K562 (cell line): ENCODE results near the gene SNX9. TPM values are rescaled to one million over a fixed set of nuclear protein-coding genes. Genes with fewer than 3 reads are reported as not detected.

ENCODE experiments used
- ARID3B ChIP-seq: fragments of 250-450 bp; sonication (Bioruptor Pico); IDR thresholded peaks from 2 replicates; pipeline ENCODE4 v1.4.0; 2020; ENCODE audit warnings: borderline replicate concordance
- ASH1L ChIP-seq: fragments of 450-650 bp; IDR thresholded peaks from 2 replicates; pipeline ENCODE4 v1.6.1; 2018; ENCODE audit warnings: borderline replicate concordance, mild to moderate bottlenecking, low read depth; ENCODE audit not compliant: partially characterized antibody
- BCOR ChIP-seq: fragments of 450-650 bp; IDR thresholded peaks from 2 replicates; pipeline ENCODE4 v1.6.1; 2016
- BMI1 ChIP-seq: fragments of 150-350 bp; IDR thresholded peaks from 2 replicates; pipeline ENCODE4 v1.6.1; 2014; ENCODE audit warnings: low read length
- CC2D1A ChIP-seq: fragments of 450-650 bp; IDR thresholded peaks from 2 replicates; pipeline ENCODE4 v1.6.1; 2017; ENCODE audit warnings: mild to moderate bottlenecking
- CEBPB ChIP-seq: fragments of 450-650 bp; IDR thresholded peaks from 2 replicates; pipeline ENCODE4 v1.6.1; 2016; ENCODE audit warnings: missing genetic modification characterization, missing compliant biosample characterization
- CHD2 ChIP-seq: IDR thresholded peaks from 2 replicates; pipeline ENCODE4 v1.6.1; 2011; ENCODE audit warnings: low read depth, low read length
- CXXC5 ChIP-seq: fragments of 250-450 bp; sonication (Bioruptor Pico); IDR thresholded peaks from 2 replicates; pipeline ENCODE4 v1.8.0; 2022; ENCODE audit warnings: inconsistent platforms, mild to moderate bottlenecking, moderate library complexity
- DEAF1 ChIP-seq: fragments of 450-650 bp; formaldehyde crosslinking; IDR thresholded peaks from 2 replicates; pipeline ENCODE4 v1.4.0; 2020; ENCODE audit warnings: mild to moderate bottlenecking, moderate library complexity
- HNRNPK ChIP-seq: fragments of 200-400 bp; formaldehyde crosslinking; IDR thresholded peaks from one replicate; pipeline ENCODE4 v1.6.1; 2018; ENCODE audit warnings: mild to moderate bottlenecking, low read depth, low read length; ENCODE audit not compliant: poor library complexity, severe bottlenecking
- KAT8 ChIP-seq: fragments of 450-650 bp; IDR thresholded peaks from 2 replicates; pipeline ENCODE4 v1.6.1; 2016; ENCODE audit warnings: low read depth, mild to moderate bottlenecking
- LEF1 ChIP-seq: fragments of 450-650 bp; IDR thresholded peaks from 2 replicates; pipeline ENCODE4 v1.6.1; 2016; ENCODE audit warnings: mild to moderate bottlenecking
- PTRF ChIP-seq: fragments of 450-650 bp; IDR thresholded peaks from 2 replicates; pipeline ENCODE4 v1.6.1; 2016; ENCODE audit warnings: mild to moderate bottlenecking, missing genetic modification characterization, missing compliant biosample characterization
- SIN3B ChIP-seq: fragments of 450-650 bp; IDR thresholded peaks from 2 replicates; pipeline ENCODE4 v1.6.1; 2017; ENCODE audit warnings: low read depth, mild to moderate bottlenecking, moderate library complexity
- SMARCA4 ChIP-seq: fragments of 450-650 bp; IDR thresholded peaks from 2 replicates; pipeline ENCODE4 v1.6.1; 2016
- SUPT5H ChIP-seq: fragments of 450-650 bp; IDR thresholded peaks from 2 replicates; pipeline ENCODE4 v1.6.1; 2016
- ZC3H4 ChIP-seq: sonication (generic); formaldehyde crosslinking; IDR thresholded peaks from 2 replicates; pipeline ENCODE4 v1.9.0; 2021; ENCODE audit warnings: missing genetic modification reagents, borderline replicate concordance
- ZFP1 ChIP-seq: fragments of 450-650 bp; formaldehyde crosslinking; IDR thresholded peaks from 2 replicates; pipeline ENCODE4 v1.4.0; 2020; ENCODE audit warnings: mild to moderate bottlenecking, mixed read lengths
- ZNF133 ChIP-seq: fragments of 250-450 bp; sonication (Bioruptor Pico); IDR thresholded peaks from 2 replicates; pipeline ENCODE4 v1.4.0; 2020; ENCODE audit warnings: mild to moderate bottlenecking
- ZNF175 ChIP-seq: fragments of 200-800 bp; sonication (Bioruptor generic); IDR thresholded peaks from 2 replicates; pipeline ENCODE4 v1.6.1; 2016; ENCODE audit warnings: low read depth, mild to moderate bottlenecking, missing genetic modification characterization, missing compliant biosample characterization
- polyA plus RNA-seq, 8 experiments: library from polyadenylated mRNA; depleted of rRNA in 4 of 8; stranded (reverse) in 5 of 8; unstranded in 3 of 8; fragments of >200 nt; fragmentation: Nextera tagmentation in 2 of 8; fragmentation: Illumina TruSeq in 1 of 8; extraction: Ambion mirVana in 2 of 8; extraction: Trizol in 1 of 8; gene quantifications; 2 replicates each; pipeline versions ENCODE4 v1.2.1 to v1.2.3, GENCODE V29; 2011 to 2014; ENCODE audit warnings: inconsistent platforms in 1 of 8, missing spikeins in 1 of 8
- total RNA-seq, 7 experiments: library from RNA; depleted of rRNA in 6 of 7; stranded (reverse); fragments of >200 nt in 6 of 7; fragmentation: Illumina TruSeq in 2 of 7; extraction: Trizol in 2 of 7; gene quantifications; 2 replicates each; pipeline versions ENCODE4 v1.2.1 to v1.2.3, GENCODE V29; 2011 to 2021; ENCODE audit warnings: low replicate concordance in 1 of 7
- TF ChIP-seq, protein P1 (sequence below), 2 experiments: fragments of 200-800 bp in 1 of 2; sonication (Bioruptor generic) in 1 of 2; sonication (generic) in 1 of 2; formaldehyde crosslinking in 1 of 2; IDR thresholded peaks in 1 of 2; conservative IDR thresholded peaks in 1 of 2; 2 replicates each; pipeline versions ENCODE4 v1.5.0 to v1.6.1; 2016 to 2020; ENCODE audit warnings: missing compliant biosample characterization in 1 of 2, missing genetic modification characterization in 1 of 2, missing genetic modification reagents in 1 of 2
- TF ChIP-seq, protein P2 (sequence below), 2 experiments: fragments of 150-350 bp in 1 of 2; IDR thresholded peaks; 2 replicates each; pipeline ENCODE4 v1.6.1; 2012 to 2016; ENCODE audit warnings: low read depth in 2 of 2, low read length in 2 of 2, mild to moderate bottlenecking in 1 of 2, moderate library complexity in 1 of 2

The SNX9 gene
- total and polyA plus RNA-seq, 9 of the 15 experiments (the other 6 are each of a cell fraction or from before 2014, with no cell fraction given): 6.0 to 81.7 (median 57.1) TPM

DNA sequence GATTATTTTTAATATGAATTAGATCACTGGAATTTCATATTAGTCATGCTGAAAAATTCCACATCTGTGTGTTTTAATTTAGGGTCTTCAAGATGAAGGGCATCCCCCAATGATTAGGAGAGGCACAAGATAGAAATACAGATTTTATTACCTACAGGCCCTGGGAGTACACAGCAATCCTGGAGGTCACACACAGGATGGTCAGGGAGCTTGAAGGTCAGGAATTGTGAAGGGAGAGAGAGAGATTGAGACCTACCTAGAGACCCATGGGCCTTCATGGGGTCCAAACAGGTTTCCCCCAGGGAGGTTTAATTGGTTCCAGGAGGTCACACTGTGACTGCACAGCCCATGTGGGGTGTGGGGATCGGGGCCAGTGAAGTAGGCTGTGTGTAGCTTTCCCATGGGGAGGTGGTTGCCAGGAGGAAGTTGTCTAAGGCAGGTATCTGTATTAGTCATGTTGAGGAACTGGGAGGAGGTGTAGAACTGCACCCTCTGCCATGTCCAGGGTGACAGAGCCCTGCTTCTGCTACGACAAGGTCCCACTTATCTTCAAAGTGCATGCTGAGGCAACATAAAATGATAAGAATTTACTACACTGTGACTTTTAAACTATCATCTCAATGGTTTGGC, 18.3 kb downstream of the SNX9 start (continued):
- TF ChIP-seq, protein P1, sequence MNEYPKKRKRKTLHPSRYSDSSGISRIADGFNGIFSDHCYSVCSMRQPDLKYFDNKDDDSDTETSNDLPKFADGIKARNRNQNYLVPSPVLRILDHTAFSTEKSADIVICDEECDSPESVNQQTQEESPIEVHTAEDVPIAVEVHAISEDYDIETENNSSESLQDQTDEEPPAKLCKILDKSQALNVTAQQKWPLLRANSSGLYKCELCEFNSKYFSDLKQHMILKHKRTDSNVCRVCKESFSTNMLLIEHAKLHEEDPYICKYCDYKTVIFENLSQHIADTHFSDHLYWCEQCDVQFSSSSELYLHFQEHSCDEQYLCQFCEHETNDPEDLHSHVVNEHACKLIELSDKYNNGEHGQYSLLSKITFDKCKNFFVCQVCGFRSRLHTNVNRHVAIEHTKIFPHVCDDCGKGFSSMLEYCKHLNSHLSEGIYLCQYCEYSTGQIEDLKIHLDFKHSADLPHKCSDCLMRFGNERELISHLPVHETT (CRISPR knock-in tag; conservative IDR thresholded peaks at IDR 0.05 in 1 of 2, IDR thresholded peaks at IDR 0.05 in 1 of 2): no peak
- TF ChIP-seq, protein P2, sequence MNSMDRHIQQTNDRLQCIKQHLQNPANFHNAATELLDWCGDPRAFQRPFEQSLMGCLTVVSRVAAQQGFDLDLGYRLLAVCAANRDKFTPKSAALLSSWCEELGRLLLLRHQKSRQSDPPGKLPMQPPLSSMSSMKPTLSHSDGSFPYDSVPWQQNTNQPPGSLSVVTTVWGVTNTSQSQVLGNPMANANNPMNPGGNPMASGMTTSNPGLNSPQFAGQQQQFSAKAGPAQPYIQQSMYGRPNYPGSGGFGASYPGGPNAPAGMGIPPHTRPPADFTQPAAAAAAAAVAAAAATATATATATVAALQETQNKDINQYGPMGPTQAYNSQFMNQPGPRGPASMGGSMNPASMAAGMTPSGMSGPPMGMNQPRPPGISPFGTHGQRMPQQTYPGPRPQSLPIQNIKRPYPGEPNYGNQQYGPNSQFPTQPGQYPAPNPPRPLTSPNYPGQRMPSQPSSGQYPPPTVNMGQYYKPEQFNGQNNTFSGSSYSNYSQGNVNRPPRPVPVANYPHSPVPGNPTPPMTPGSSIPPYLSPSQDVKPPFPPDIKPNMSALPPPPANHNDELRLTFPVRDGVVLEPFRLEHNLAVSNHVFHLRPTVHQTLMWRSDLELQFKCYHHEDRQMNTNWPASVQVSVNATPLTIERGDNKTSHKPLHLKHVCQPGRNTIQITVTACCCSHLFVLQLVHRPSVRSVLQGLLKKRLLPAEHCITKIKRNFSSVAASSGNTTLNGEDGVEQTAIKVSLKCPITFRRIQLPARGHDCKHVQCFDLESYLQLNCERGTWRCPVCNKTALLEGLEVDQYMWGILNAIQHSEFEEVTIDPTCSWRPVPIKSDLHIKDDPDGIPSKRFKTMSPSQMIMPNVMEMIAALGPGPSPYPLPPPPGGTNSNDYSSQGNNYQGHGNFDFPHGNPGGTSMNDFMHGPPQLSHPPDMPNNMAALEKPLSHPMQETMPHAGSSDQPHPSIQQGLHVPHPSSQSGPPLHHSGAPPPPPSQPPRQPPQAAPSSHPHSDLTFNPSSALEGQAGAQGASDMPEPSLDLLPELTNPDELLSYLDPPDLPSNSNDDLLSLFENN (IDR thresholded peaks at IDR 0.05; ENCODE audit: low read depth in 2 of 2, low read length in 2 of 2): 0 out of 4 replicates have a peak, but pooled peaks of 1 of the 2 experiments have one; percentile 27
- TF ChIP-seq LEF1 (no peak), DEAF1 (CRISPR knock-in tag) (no peak), BMI1 (no peak), ASH1L (no peak), SMARCA4 (peak; percentile 80), ARID3B (CRISPR knock-in tag) (no peak), CXXC5 (peak; percentile 44; the same call in 1 of the 2 replicates), CHD2 (no peak), SUPT5H (0 out of 2 replicates have a peak, but pooled peaks have one; percentile 38), CC2D1A (peak; percentile 54; the same call in 1 of the 2 replicates), HNRNPK (no peak), KAT8 (no peak), ZFP1 (CRISPR knock-in tag) (no peak), BCOR (0 out of 2 replicates have a peak, but pooled peaks have one; percentile 9), PTRF (tag) (no peak), CEBPB (tag) (no peak), ZNF133 (CRISPR knock-in tag) (no peak), ZC3H4 (CRISPR knock-in tag) (no peak), SIN3B (no peak), ZNF175 (CRISPR knock-in tag) (0 out of 2 replicates have a peak, but pooled peaks have one; percentile 43)
